Smooth muscle cell (in vitro differentiated cells): ENCODE results near the gene STAB1. TPM values are rescaled to one million over a fixed set of nuclear protein-coding genes. Genes with fewer than 3 reads are reported as not detected.

ENCODE experiments used
- DNase-seq: peaks from one replicate; lab custom pipeline; 2025; ENCODE audit not compliant: unreplicated experiment; lab: John Stamatoyannopoulos, UW
- H2AFZ ChIP-seq: fragments of 200-600 bp; sonication (generic); 2 replicates; pipeline ENCODE4 v1.6.0; 2016; ENCODE audit warnings: antibody characterized with exemption, low read depth, mild to moderate bottlenecking
- H3F3A ChIP-seq: fragments of 200-600 bp; sonication (generic); 2 replicates; pipeline ENCODE4 v1.6.0; 2017; ENCODE audit warnings: antibody characterized with exemption, low read depth
- H3K27ac ChIP-seq: fragments of 200-600 bp; sonication (generic); 2 replicates; pipeline ENCODE4 v1.5.1; 2016; ENCODE audit warnings: low read depth, mild to moderate bottlenecking
- H3K27me3 ChIP-seq: fragments of 200-600 bp; sonication (generic); 2 replicates; pipeline ENCODE4 v1.6.1; 2016; ENCODE audit warnings: low read depth, mild to moderate bottlenecking
- H3K36me3 ChIP-seq: fragments of 200-600 bp; sonication (generic); 2 replicates; pipeline ENCODE4 v1.5.1; 2016; ENCODE audit warnings: low read depth
- H3K4me1 ChIP-seq: fragments of 200-600 bp; sonication (generic); 2 replicates; pipeline ENCODE4 v1.5.1; 2016; ENCODE audit warnings: low read depth
- H3K4me2 ChIP-seq: fragments of 200-600 bp; sonication (generic); 2 replicates; pipeline ENCODE4 v1.6.0; 2016; ENCODE audit warnings: mild to moderate bottlenecking
- H3K4me3 ChIP-seq: fragments of 200-600 bp; sonication (generic); 2 replicates; pipeline ENCODE4 v1.5.1; 2016; ENCODE audit warnings: mild to moderate bottlenecking
- H3K79me2 ChIP-seq: fragments of 200-600 bp; sonication (generic); 2 replicates; pipeline ENCODE4 v1.6.0; 2016; ENCODE audit warnings: low read depth, mild to moderate bottlenecking
- H3K9ac ChIP-seq: fragments of 200-600 bp; sonication (generic); 2 replicates; pipeline ENCODE4 v1.6.0; 2016; ENCODE audit warnings: low read depth
- H3K9me3 ChIP-seq: fragments of 200-600 bp; sonication (generic); replicated peaks from 2 replicates; pipeline ENCODE4 v1.5.1; 2016; ENCODE audit warnings: low read depth
- H4K20me1 ChIP-seq: fragments of 200-600 bp; sonication (generic); 2 replicates; pipeline ENCODE4 v1.6.0; 2016; ENCODE audit warnings: low read depth
- CTCF ChIP-seq: fragments of 200-600 bp; sonication (generic); IDR thresholded peaks from 2 replicates; pipeline ENCODE4 v1.5.1; 2017; ENCODE audit warnings: borderline replicate concordance, mild to moderate bottlenecking, antibody characterized with exemption; ENCODE audit not compliant: insufficient read depth, poor library complexity, severe bottlenecking
- WGBS: methylation state at CpG from one replicate; pipeline ENCODE4 v1.1.7; 2016; ENCODE audit warnings: low lambda C conversion rate; 5-methylcytosine and 5-hydroxymethylcytosine counted together
- polyA plus RNA-seq: library from polyadenylated mRNA; unstranded; fragments of >200 nt; fragmentation: Nextera tagmentation; extraction: Ambion mirVana; gene quantifications from 2 replicates; pipeline ENCODE4 v1.2.1, GENCODE V29; 2016
- total RNA-seq: library from RNA; depleted of rRNA; stranded (reverse); fragments of >200 nt; gene quantifications from 2 replicates; pipeline ENCODE4 v1.2.3, GENCODE V29; 2014

Gene STAB1
- total and polyA plus RNA-seq, 2 experiments from 2014 or later, result 0.22 to 0.25 TPM

- no peak overlapping the region for H3K27ac ChIP-seq
- H3K4me1 ChIP-seq, result no peaks in the 10 kb centered on the region
- 93% methylated on average over 11 of the region's 11 CpGs for WGBS
- no peak for TF ChIP-seq CTCF
- H3K4me3 ChIP-seq, result no peak overlapping the region
- no peak overlapping the region for H2AFZ ChIP-seq
- H3K4me2 ChIP-seq, result no peak overlapping the region
- peaks cover 2% of the 10 kb centered on the region for H4K20me1 ChIP-seq
- no peak overlapping the region for H3K9ac ChIP-seq
- H3F3A ChIP-seq, result no peaks in the 10 kb centered on the region
- H3K27me3 ChIP-seq, result no peaks in the 10 kb centered on the region
- no peaks in the 10 kb centered on the region for H3K79me2 ChIP-seq
- no peaks in the 10 kb centered on the region for H3K36me3 ChIP-seq
- DNase-seq, result no peak
- no peaks in the 10 kb centered on the region for H3K9me3 ChIP-seq
These were observed 6.9 kb downstream of the STAB1 start for GRCh38 chr3:52502001-52502400.

DNA sequence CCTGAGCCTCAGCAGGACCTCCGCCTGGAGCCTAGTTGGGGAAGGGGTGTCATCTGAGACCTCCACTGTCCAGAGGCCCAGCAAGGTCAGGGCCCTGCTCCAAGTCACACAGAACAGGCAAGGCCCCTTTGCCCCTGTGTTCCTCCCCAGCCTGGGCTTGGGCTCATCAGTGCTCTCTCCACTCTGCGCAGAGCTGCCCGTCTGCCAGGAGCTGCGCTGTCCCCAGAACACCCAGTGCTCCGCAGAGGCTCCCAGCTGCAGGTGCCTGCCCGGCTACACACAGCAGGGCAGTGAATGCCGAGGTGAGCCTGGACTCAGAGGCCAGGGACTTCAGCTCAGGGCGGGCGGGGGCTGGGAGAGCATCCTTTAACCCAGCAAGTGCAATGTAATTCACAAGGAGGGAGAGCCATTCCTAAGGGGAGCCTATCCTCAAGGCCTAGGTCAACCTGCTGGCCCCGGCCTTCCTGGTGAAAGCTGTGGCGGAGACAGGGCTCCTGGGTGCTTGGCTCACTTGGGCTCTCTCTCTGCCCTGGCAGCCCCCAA, 7.7 kb downstream of the STAB1 start:
- Histone ChIP-seq H3K9me3 (no peaks in the 10 kb centered on the region), H3K79me2 (no peaks in the 10 kb centered on the region), H2AFZ (no peak overlapping the region), H3K4me3 (no peak overlapping the region), H4K20me1 (peaks cover 3% of the 10 kb centered on the region), H3K4me1 (no peaks in the 10 kb centered on the region), H3K27me3 (no peaks in the 10 kb centered on the region), H3K9ac (no peak overlapping the region), H3F3A (no peaks in the 10 kb centered on the region), H3K36me3 (no peaks in the 10 kb centered on the region), H3K4me2 (no peak overlapping the region), H3K27ac (no peak overlapping the region)
- 91% methylated on average over 11 of the region's 11 CpGs for WGBS
- no peak for DNase-seq
- TF ChIP-seq CTCF, result no peak

GRCh38 chr3:52503788-52504424, 8.8 kb downstream of the STAB1 start:
- DNase-seq, result no peak
- no peak overlapping the region for H3K4me3 ChIP-seq
- H2AFZ ChIP-seq, result no peak overlapping the region
- no peak overlapping the region for H3K27ac ChIP-seq
- no peak overlapping the region for H3K9ac ChIP-seq
- H3F3A ChIP-seq, result no peaks in the 10 kb centered on the region
- no peaks in the 10 kb centered on the region for H3K9me3 ChIP-seq
- no peaks in the 10 kb centered on the region for H3K79me2 ChIP-seq
- 78% methylated on average over 14 of the region's 23 CpGs for WGBS
- H3K27me3 ChIP-seq, result no peaks in the 10 kb centered on the region
- TF ChIP-seq CTCF, result no peak
- no peaks in the 10 kb centered on the region for H3K4me1 ChIP-seq
- H3K36me3 ChIP-seq, result no peaks in the 10 kb centered on the region
- no peak overlapping the region for H3K4me2 ChIP-seq
- H4K20me1 ChIP-seq, result peaks cover 3% of the 10 kb centered on the region

DNA sequence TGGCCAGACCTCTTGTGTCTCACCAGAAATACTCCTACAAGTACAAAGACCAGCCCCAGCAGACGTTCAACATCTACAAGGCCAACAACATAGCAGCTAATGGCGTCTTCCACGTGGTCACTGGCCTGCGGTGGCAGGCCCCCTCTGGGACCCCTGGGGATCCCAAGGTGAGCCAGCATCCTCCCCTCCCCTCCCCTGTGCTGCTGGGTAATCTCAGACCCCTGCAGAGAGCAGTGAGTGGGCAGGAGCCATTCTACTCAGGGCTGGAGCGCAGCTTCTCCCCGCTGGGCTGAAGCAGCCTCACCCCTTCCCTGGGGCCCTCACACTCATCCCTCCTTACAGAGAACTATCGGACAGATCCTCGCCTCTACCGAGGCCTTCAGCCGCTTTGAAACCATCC, 9.8 kb downstream of the STAB1 start:
- Histone ChIP-seq H3K9me3 (no peaks in the 10 kb centered on the region), H3K36me3 (no peaks in the 10 kb centered on the region), H3K27me3 (no peaks in the 10 kb centered on the region), H3F3A (no peaks in the 10 kb centered on the region), H3K27ac (no peak overlapping the region), H3K4me3 (no peak overlapping the region), H4K20me1 (peaks cover 3% of the 10 kb centered on the region), H2AFZ (no peak overlapping the region), H3K4me2 (no peak overlapping the region), H3K9ac (no peak overlapping the region), H3K79me2 (no peaks in the 10 kb centered on the region), H3K4me1 (no peaks in the 10 kb centered on the region)
- no peak for DNase-seq
- TF ChIP-seq CTCF, result no peak
- WGBS, result 89% methylated on average over 10 of the region's 10 CpGs
